NCI-H748 (cell line): ENCODE data around the gene MVP.
"Not testable (repeated sequence)": the region's sequence is repeated elsewhere in the genome, so short reads cannot be mapped to it uniquely, and the experiment has no call there.

Experiments used
- DNase-seq: peaks from one replicate; lab custom pipeline; 2025; ENCODE audit not compliant: unreplicated experiment; lab: John Stamatoyannopoulos, UW

MVP gene

GRCh38 chr16:29820271-29820701, at the start of gene MVP:
Gene MVP (plus strand): TSS chr16:29820462. CDS start chr16:29830550, 10,088 bp downstream.
- DNase-seq: no peak

- DNase-seq: not testable (repeated sequence)
Measured at GRCh38 chr16:29772330-29772729, 47.9 kb upstream of the MVP start.

GRCh38 chr16:29774730-29775129, 45.5 kb upstream of the MVP start:
- DNase-seq: no peak

- no peak for DNase-seq
Measured at GRCh38 chr16:29775742-29776408, 44.4 kb upstream of the MVP start.

GRCh38 chr16:29777576-29778350, 42.5 kb upstream of the MVP start, which contains the start of gene ZG16:
Gene ZG16 (plus strand): TSS chr16:29778256. CDS start chr16:29779267, 1,011 bp downstream.
- no peak for DNase-seq

- DNase-seq: no peak
Measured at GRCh38 chr16:29779474-29779873, 40.8 kb upstream of the MVP start.

GRCh38 chr16:29783094-29783953, 36.9 kb upstream of the MVP start:
- DNase-seq: not testable (repeated sequence)

- DNase-seq: no peak
Measured at GRCh38 chr16:29784157-29784556, 36.1 kb upstream of the MVP start.

- DNase-seq: no peak
Measured at GRCh38 chr16:29784901-29785500, 35.3 kb upstream of the MVP start.

- not testable (repeated sequence) for DNase-seq
Measured at GRCh38 chr16:29787155-29787554, 33.1 kb upstream of the MVP start.

- DNase-seq: no peak
Measured at GRCh38 chr16:29789775-29790182, 30.5 kb upstream of the MVP start.

GRCh38 chr16:29790183-29790948, 29.9 kb upstream of the MVP start, which contains the start of gene KIF22:
Gene KIF22 (plus strand): TSS chr16:29790751. CDS start chr16:29790760, 9 bp downstream.
- DNase-seq: peak; percentile 97

- DNase-seq: peak; percentile 31
Measured at GRCh38 chr16:29790949-29791844, 29.1 kb upstream of the MVP start.

- DNase-seq: no peak
Measured at GRCh38 chr16:29791845-29792807, 28.1 kb upstream of the MVP start.

- DNase-seq: not testable (repeated sequence)
Measured at GRCh38 chr16:29793153-29793552, 27.1 kb upstream of the MVP start.

GRCh38 chr16:29794231-29794710, 26.0 kb upstream of the MVP start:
- no peak for DNase-seq

GRCh38 chr16:29802416-29802935, 17.8 kb upstream of the MVP start:
- no peak for DNase-seq
